Measurements from ENCODE around the gene SPHK1.

SPHK1 gene

GRCh38 chr17:76426853-76427252, 42.4 kb downstream of the SPHK1 start:
- H3K36me3 Mint-ChIP-seq (ENCODE audit: insufficient read depth): peaks cover 4% of the 10 kb centered on the region
- ATAC-seq (replicated peaks; ENCODE audit: extremely low read depth, poor library complexity, severe bottlenecking): no peak
- no peaks in the 10 kb centered on the region for H3K27me3 Mint-ChIP-seq
- H3K4me3 Mint-ChIP-seq: no peak overlapping the region
- no peak for DNase-seq (ENCODE audit: low spot score in 2 of 2)
- no peaks in the 10 kb centered on the region for H3K9me3 Mint-ChIP-seq
- H3K4me1 Mint-ChIP-seq: peaks cover 40% of the 10 kb centered on the region
- no peak overlapping the region for H3K27ac Mint-ChIP-seq (ENCODE audit: low read depth)

GRCh38 chr17:76427501-76428231, 43.3 kb downstream of the SPHK1 start:
- peaks cover 33% of the 10 kb centered on the region for H3K4me1 Mint-ChIP-seq
- no peaks in the 10 kb centered on the region for H3K9me3 Mint-ChIP-seq
- no peak for ATAC-seq (replicated peaks; ENCODE audit: extremely low read depth, poor library complexity, severe bottlenecking)
- peaks cover 4% of the 10 kb centered on the region for H3K36me3 Mint-ChIP-seq (ENCODE audit: insufficient read depth)
- DNase-seq (ENCODE audit: low spot score in 2 of 2): no peak
- no peak overlapping the region for H3K4me3 Mint-ChIP-seq
- H3K27ac Mint-ChIP-seq (ENCODE audit: low read depth): no peak overlapping the region
- no peaks in the 10 kb centered on the region for H3K27me3 Mint-ChIP-seq

- H3K4me3 Mint-ChIP-seq: no peak overlapping the region
- ATAC-seq (replicated peaks; ENCODE audit: extremely low read depth, poor library complexity, severe bottlenecking): no peak
- no peaks in the 10 kb centered on the region for H3K27me3 Mint-ChIP-seq
- peaks cover 4% of the 10 kb centered on the region for H3K36me3 Mint-ChIP-seq (ENCODE audit: insufficient read depth)
- H3K4me1 Mint-ChIP-seq: peaks cover 28% of the 10 kb centered on the region
- H3K9me3 Mint-ChIP-seq: no peaks in the 10 kb centered on the region
- H3K27ac Mint-ChIP-seq (ENCODE audit: low read depth): no peak overlapping the region
- no peak for DNase-seq (ENCODE audit: low spot score in 2 of 2)
Measured at GRCh38 chr17:76428511-76428910, 44.1 kb downstream of the SPHK1 start.

- H3K9me3 Mint-ChIP-seq: no peaks in the 10 kb centered on the region
- H3K36me3 Mint-ChIP-seq (ENCODE audit: insufficient read depth): peaks cover 7% of the 10 kb centered on the region
- H3K27ac Mint-ChIP-seq (ENCODE audit: low read depth): no peak overlapping the region
- no peak for DNase-seq (ENCODE audit: low spot score in 2 of 2)
- H3K4me1 Mint-ChIP-seq: peaks cover 20% of the 10 kb centered on the region
- H3K27me3 Mint-ChIP-seq: no peaks in the 10 kb centered on the region
- H3K4me3 Mint-ChIP-seq: no peak overlapping the region
- no peak for ATAC-seq (replicated peaks; ENCODE audit: extremely low read depth, poor library complexity, severe bottlenecking)
Measured at GRCh38 chr17:76431509-76431908, 47.1 kb downstream of the SPHK1 start.

- ATAC-seq (replicated peaks; ENCODE audit: extremely low read depth, poor library complexity, severe bottlenecking) (no peak), DNase-seq (ENCODE audit: low spot score in 2 of 2) (no peak)
- H3K4me3 Mint-ChIP-seq: no peak overlapping the region
- no peaks in the 10 kb centered on the region for H3K9me3 Mint-ChIP-seq
- no peak overlapping the region for H3K27ac Mint-ChIP-seq (ENCODE audit: low read depth)
- no peaks in the 10 kb centered on the region for H3K27me3 Mint-ChIP-seq
- H3K36me3 Mint-ChIP-seq (ENCODE audit: insufficient read depth): peaks cover 10% of the 10 kb centered on the region
- peaks cover 19% of the 10 kb centered on the region for H3K4me1 Mint-ChIP-seq
Measured at GRCh38 chr17:76432004-76432403, 47.6 kb downstream of the SPHK1 start.

- Mint-ChIP-seq H3K27me3 (no peaks in the 10 kb centered on the region), H3K36me3 (ENCODE audit: insufficient read depth) (peaks cover 10% of the 10 kb centered on the region), H3K9me3 (no peaks in the 10 kb centered on the region), H3K4me3 (no peak overlapping the region), H3K4me1 (peaks cover 21% of the 10 kb centered on the region), H3K27ac (ENCODE audit: low read depth) (no peak overlapping the region)
- ATAC-seq (replicated peaks; ENCODE audit: extremely low read depth, poor library complexity, severe bottlenecking) (no peak), DNase-seq (ENCODE audit: low spot score in 2 of 2) (no peak)
Measured at GRCh38 chr17:76432712-76433336, 48.4 kb downstream of the SPHK1 start.

GRCh38 chr17:76433693-76434092, 49.3 kb downstream of the SPHK1 start:
- H3K27me3 Mint-ChIP-seq: no peaks in the 10 kb centered on the region
- no peak for ATAC-seq (replicated peaks; ENCODE audit: extremely low read depth, poor library complexity, severe bottlenecking)
- no peak overlapping the region for H3K4me3 Mint-ChIP-seq

GRCh38 chr17:76434870-76435269, 50.5 kb downstream of the SPHK1 start:
- no peak overlapping the region for H3K4me3 Mint-ChIP-seq
- no peak overlapping the region for H3K27ac Mint-ChIP-seq (ENCODE audit: low read depth)
- H3K4me1 Mint-ChIP-seq: peaks cover 32% of the 10 kb centered on the region
- no peaks in the 10 kb centered on the region for H3K27me3 Mint-ChIP-seq
- no peak for DNase-seq (ENCODE audit: low spot score in 2 of 2)
- ATAC-seq (replicated peaks; ENCODE audit: extremely low read depth, poor library complexity, severe bottlenecking): no peak
- H3K9me3 Mint-ChIP-seq: no peaks in the 10 kb centered on the region
- peaks cover 12% of the 10 kb centered on the region for H3K36me3 Mint-ChIP-seq (ENCODE audit: insufficient read depth)

More at GRCh38 chr17:76433693-76434092, 49.3 kb downstream of the SPHK1 start:
- H3K27ac Mint-ChIP-seq (ENCODE audit: low read depth): no peak overlapping the region
- no peaks in the 10 kb centered on the region for H3K9me3 Mint-ChIP-seq
- H3K36me3 Mint-ChIP-seq (ENCODE audit: insufficient read depth): peaks cover 10% of the 10 kb centered on the region
- peaks cover 22% of the 10 kb centered on the region for H3K4me1 Mint-ChIP-seq
- no peak for DNase-seq (ENCODE audit: low spot score in 2 of 2)

GRCh38 chr17:76435751-76436150, 51.3 kb downstream of the SPHK1 start:
- ATAC-seq (replicated peaks; ENCODE audit: extremely low read depth, poor library complexity, severe bottlenecking): no peak
- H3K27ac Mint-ChIP-seq (ENCODE audit: low read depth): no peak overlapping the region
- H3K4me3 Mint-ChIP-seq: no peak overlapping the region
- no peak for DNase-seq (ENCODE audit: low spot score in 2 of 2)
- H3K9me3 Mint-ChIP-seq: no peaks in the 10 kb centered on the region
- H3K27me3 Mint-ChIP-seq: no peaks in the 10 kb centered on the region
- peaks cover 31% of the 10 kb centered on the region for H3K4me1 Mint-ChIP-seq
- peaks cover 12% of the 10 kb centered on the region for H3K36me3 Mint-ChIP-seq (ENCODE audit: insufficient read depth)

All from central memory CD8-positive, alpha-beta T cell (primary cell).